SK-N-SH treated with all-trans-retinoic acid at 6 μM for 48 hours (cell line): ENCODE data around the gene GRAMD1B.

Experiments used
- CSDC2 ChIP-seq: fragments of 250-450 bp; sonication (Bioruptor Pico); IDR thresholded peaks from 2 replicates; pipeline ENCODE4 v1.5.0; 2020; ENCODE audit warnings: mild to moderate bottlenecking, moderate library complexity
- POU6F1 ChIP-seq: fragments of 250-450 bp; sonication (Bioruptor Pico); IDR thresholded peaks from 2 replicates; pipeline ENCODE4 v1.8.0; 2021; ENCODE audit warnings: low read depth, mild to moderate bottlenecking, moderate library complexity, borderline replicate concordance
- PPARA ChIP-seq: fragments of 250-450 bp; sonication (Bioruptor Pico); IDR thresholded peaks from 2 replicates; pipeline ENCODE4 v1.5.0; 2020; ENCODE audit warnings: mild to moderate bottlenecking, borderline replicate concordance
- SNAI2 ChIP-seq: fragments of 250-450 bp; sonication (Bioruptor Pico); IDR thresholded peaks from 2 replicates; pipeline ENCODE4 v1.5.0; 2020; ENCODE audit warnings: mild to moderate bottlenecking, moderate library complexity
- TOX ChIP-seq: fragments of 250-450 bp; sonication (Bioruptor Pico); IDR thresholded peaks from 2 replicates; pipeline ENCODE4 v1.8.0; 2021; ENCODE audit warnings: mild to moderate bottlenecking, moderate library complexity, borderline replicate concordance
- ZFP30 ChIP-seq: fragments of 450-650 bp; formaldehyde crosslinking; IDR thresholded peaks from 2 replicates; pipeline ENCODE4 v1.5.0; 2022; ENCODE audit warnings: mild to moderate bottlenecking, moderate library complexity
- ZNF565 ChIP-seq: fragments of 450-650 bp; formaldehyde crosslinking; conservative IDR thresholded peaks from 2 replicates; pipeline ENCODE4 v1.5.0; 2020; ENCODE audit warnings: low read depth, mild to moderate bottlenecking, moderate library complexity
- ZNF8 ChIP-seq: fragments of 450-650 bp; formaldehyde crosslinking; IDR thresholded peaks from 2 replicates; pipeline ENCODE4 v1.5.0; 2020; ENCODE audit warnings: mild to moderate bottlenecking, moderate library complexity
- TF ChIP-seq, protein P1 (sequence below): fragments of 250-450 bp; sonication (Bioruptor Pico); IDR thresholded peaks from 2 replicates; pipeline ENCODE4 v1.8.0; 2020; ENCODE audit warnings: mild to moderate bottlenecking, moderate library complexity, borderline replicate concordance

GRCh38 chr11:123594188-123594901 is 164.3 kb downstream of the GRAMD1B start:
- no peak for TF ChIP-seq TOX (CRISPR knock-in tag)
- no peak for TF ChIP-seq SNAI2 (CRISPR knock-in tag)
- TF ChIP-seq ZFP30 (CRISPR knock-in tag), result no peak
- no peak for TF ChIP-seq CSDC2 (CRISPR knock-in tag)
- TF ChIP-seq, protein P1, sequence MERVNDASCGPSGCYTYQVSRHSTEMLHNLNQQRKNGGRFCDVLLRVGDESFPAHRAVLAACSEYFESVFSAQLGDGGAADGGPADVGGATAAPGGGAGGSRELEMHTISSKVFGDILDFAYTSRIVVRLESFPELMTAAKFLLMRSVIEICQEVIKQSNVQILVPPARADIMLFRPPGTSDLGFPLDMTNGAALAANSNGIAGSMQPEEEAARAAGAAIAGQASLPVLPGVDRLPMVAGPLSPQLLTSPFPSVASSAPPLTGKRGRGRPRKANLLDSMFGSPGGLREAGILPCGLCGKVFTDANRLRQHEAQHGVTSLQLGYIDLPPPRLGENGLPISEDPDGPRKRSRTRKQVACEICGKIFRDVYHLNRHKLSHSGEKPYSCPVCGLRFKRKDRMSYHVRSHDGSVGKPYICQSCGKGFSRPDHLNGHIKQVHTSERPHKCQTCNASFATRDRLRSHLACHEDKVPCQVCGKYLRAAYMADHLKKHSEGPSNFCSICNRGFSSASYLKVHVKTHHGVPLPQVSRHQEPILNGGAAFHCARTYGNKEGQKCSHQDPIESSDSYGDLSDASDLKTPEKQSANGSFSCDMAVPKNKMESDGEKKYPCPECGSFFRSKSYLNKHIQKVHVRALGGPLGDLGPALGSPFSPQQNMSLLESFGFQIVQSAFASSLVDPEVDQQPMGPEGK (CRISPR knock-in tag), result no peak
- TF ChIP-seq ZNF8, result no peak
- TF ChIP-seq PPARA (CRISPR knock-in tag), result no peak
- no peak for TF ChIP-seq POU6F1 (CRISPR knock-in tag)
- TF ChIP-seq ZNF565 (CRISPR knock-in tag), result no peak
